Mucosa of stomach (tissue), 1 donor: Measurements from ENCODE around the gene PVALEF.

Experiments
- H3K27me3 ChIP-seq: one replicate; pipeline ENCODE4 v1.7.0; 2013; ENCODE audit warnings: mild to moderate bottlenecking, low read length; ENCODE audit not compliant: control insufficient read depth, insufficient read depth
- H3K36me3 ChIP-seq: one replicate; pipeline ENCODE4 v1.7.0; 2013; ENCODE audit warnings: low read length; ENCODE audit not compliant: control insufficient read depth, insufficient read depth
- H3K4me1 ChIP-seq: one replicate; pipeline ENCODE4 v1.7.0; 2013; ENCODE audit warnings: mild to moderate bottlenecking, low read length; ENCODE audit not compliant: control insufficient read depth, insufficient read depth
- H3K4me3 ChIP-seq: one replicate; pipeline ENCODE4 v1.7.0; 2013; ENCODE audit warnings: low read length
- H3K9ac ChIP-seq: one replicate; pipeline ENCODE4 v1.7.0; 2013; ENCODE audit warnings: mild to moderate bottlenecking, low read length, moderate library complexity
- H3K9me3 ChIP-seq: one replicate; pipeline ENCODE4 v1.7.0; 2013; ENCODE audit warnings: mild to moderate bottlenecking, low read length, moderate library complexity; ENCODE audit not compliant: control insufficient read depth
- donor health status: Pancreatic carcinoma.

PVALEF gene

GRCh38 chr17:81171941-81172340, 6.6 kb downstream of the PVALEF start:
- Histone ChIP-seq H3K9me3 (no peaks in the 10 kb centered on the region), H3K36me3 (no peaks in the 10 kb centered on the region), H3K27me3 (peaks cover 4% of the 10 kb centered on the region), H3K4me1 (peaks cover 5% of the 10 kb centered on the region), H3K4me3 (no peak overlapping the region), H3K9ac (no peak overlapping the region)

GRCh38 chr17:81173052-81173761, 7.9 kb downstream of the PVALEF start:
- H3K4me3 ChIP-seq: no peak overlapping the region
- H3K36me3 ChIP-seq: no peaks in the 10 kb centered on the region
- H3K4me1 ChIP-seq: peaks cover 5% of the 10 kb centered on the region
- no peak overlapping the region for H3K9ac ChIP-seq
- no peaks in the 10 kb centered on the region for H3K27me3 ChIP-seq
- no peaks in the 10 kb centered on the region for H3K9me3 ChIP-seq

- peaks cover 5% of the 10 kb centered on the region for H3K4me1 ChIP-seq
- H3K9ac ChIP-seq: no peak overlapping the region
- no peaks in the 10 kb centered on the region for H3K9me3 ChIP-seq
- no peaks in the 10 kb centered on the region for H3K27me3 ChIP-seq
- no peak overlapping the region for H3K4me3 ChIP-seq
- no peaks in the 10 kb centered on the region for H3K36me3 ChIP-seq
These were observed 8.5 kb downstream of the PVALEF start for GRCh38 chr17:81173762-81174155.

- no peaks in the 10 kb centered on the region for H3K27me3 ChIP-seq
- H3K9me3 ChIP-seq: no peaks in the 10 kb centered on the region
- H3K4me1 ChIP-seq: peaks cover 3% of the 10 kb centered on the region
- H3K4me3 ChIP-seq: no peak overlapping the region
- no peak overlapping the region for H3K9ac ChIP-seq
- H3K36me3 ChIP-seq: no peaks in the 10 kb centered on the region
These were observed 11.4 kb downstream of the PVALEF start for GRCh38 chr17:81176666-81177065.

GRCh38 chr17:81178136-81179091, 13.1 kb downstream of the PVALEF start:
- no peaks in the 10 kb centered on the region for H3K4me1 ChIP-seq
- no peaks in the 10 kb centered on the region for H3K36me3 ChIP-seq
- H3K4me3 ChIP-seq: no peak overlapping the region
- H3K9me3 ChIP-seq: no peaks in the 10 kb centered on the region
- no peak overlapping the region for H3K9ac ChIP-seq
- peaks cover 3% of the 10 kb centered on the region for H3K27me3 ChIP-seq

GRCh38 chr17:81179220-81179619, 13.9 kb downstream of the PVALEF start:
- H3K36me3 ChIP-seq: no peaks in the 10 kb centered on the region
- H3K9ac ChIP-seq: no peak overlapping the region
- H3K4me1 ChIP-seq: no peaks in the 10 kb centered on the region
- no peak overlapping the region for H3K4me3 ChIP-seq
- no peaks in the 10 kb centered on the region for H3K9me3 ChIP-seq
- H3K27me3 ChIP-seq: peaks cover 4% of the 10 kb centered on the region

GRCh38 chr17:81179861-81180260, 14.6 kb downstream of the PVALEF start:
- Histone ChIP-seq H3K9me3 (no peaks in the 10 kb centered on the region), H3K36me3 (no peaks in the 10 kb centered on the region), H3K27me3 (peaks cover 4% of the 10 kb centered on the region), H3K4me1 (no peaks in the 10 kb centered on the region), H3K4me3 (no peak overlapping the region), H3K9ac (no peak overlapping the region)

- Histone ChIP-seq H3K36me3 (no peaks in the 10 kb centered on the region), H3K4me3 (no peak overlapping the region), H3K27me3 (peaks cover 4% of the 10 kb centered on the region), H3K9me3 (no peaks in the 10 kb centered on the region), H3K9ac (no peak overlapping the region), H3K4me1 (no peaks in the 10 kb centered on the region)
These were observed 15.8 kb downstream of the PVALEF start for GRCh38 chr17:81180836-81181810.

GRCh38 chr17:81181811-81182185, 16.5 kb downstream of the PVALEF start:
- H3K36me3 ChIP-seq: no peaks in the 10 kb centered on the region
- no peaks in the 10 kb centered on the region for H3K4me1 ChIP-seq
- H3K9ac ChIP-seq: no peak overlapping the region
- H3K9me3 ChIP-seq: no peaks in the 10 kb centered on the region
- H3K27me3 ChIP-seq: peaks cover 4% of the 10 kb centered on the region
- H3K4me3 ChIP-seq: no peak overlapping the region

GRCh38 chr17:81182596-81182995, 17.3 kb downstream of the PVALEF start:
- H3K4me3 ChIP-seq: no peak overlapping the region

GRCh38 chr17:81183316-81183715, 18.0 kb downstream of the PVALEF start:
- H3K4me3 ChIP-seq: no peak overlapping the region
- no peak overlapping the region for H3K9ac ChIP-seq
- H3K36me3 ChIP-seq: no peaks in the 10 kb centered on the region
- H3K27me3 ChIP-seq: peaks cover 4% of the 10 kb centered on the region
- H3K9me3 ChIP-seq: no peaks in the 10 kb centered on the region
- no peaks in the 10 kb centered on the region for H3K4me1 ChIP-seq

More at GRCh38 chr17:81182596-81182995, 17.3 kb downstream of the PVALEF start:
- Histone ChIP-seq H3K27me3 (peaks cover 4% of the 10 kb centered on the region), H3K36me3 (no peaks in the 10 kb centered on the region), H3K9me3 (no peaks in the 10 kb centered on the region), H3K4me1 (no peaks in the 10 kb centered on the region), H3K9ac (no peak overlapping the region)
